NCI-H146 treated with DMSO at 0.1 percent for 48 hours (cell line): ENCODE results near the gene IZUMO4.

Experiments
- DNase-seq: peaks from one replicate; lab custom pipeline; 2025; ENCODE audit not compliant: unreplicated experiment; lab: John Stamatoyannopoulos, UW

The IZUMO4 gene

DNA sequence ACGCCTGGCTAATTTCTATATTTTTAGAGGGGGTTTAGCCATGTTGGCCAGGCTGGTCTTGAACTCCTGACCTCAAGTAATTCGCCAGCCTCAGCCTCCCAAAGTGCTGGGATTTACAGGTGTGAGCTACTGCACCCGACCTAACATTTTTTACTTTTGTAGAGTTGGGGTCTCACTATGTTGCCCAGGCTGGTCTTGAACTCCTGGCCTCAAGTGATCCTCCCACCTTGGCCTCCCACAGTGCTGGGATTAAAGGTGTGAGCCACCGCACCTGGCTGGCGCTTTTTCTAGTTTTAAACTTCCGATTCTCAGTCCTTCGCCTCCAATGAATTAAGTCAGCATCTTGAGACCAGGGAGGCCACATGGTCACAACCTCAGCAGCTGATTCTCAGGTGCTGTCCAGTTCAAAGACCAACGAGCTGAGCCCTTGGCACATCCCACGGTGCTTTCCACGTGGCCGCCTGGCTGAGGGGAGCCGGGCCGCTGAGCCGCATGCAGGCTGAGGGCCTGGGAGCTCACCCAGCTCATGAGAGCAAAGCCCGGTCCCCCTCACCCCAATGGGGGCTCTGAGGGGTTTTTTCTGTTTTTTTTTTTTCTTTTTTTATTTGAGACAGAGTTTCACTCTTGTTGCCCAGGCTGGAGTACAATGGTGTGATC, 45.6 kb downstream of the IZUMO4 start:
- no peak for DNase-seq

DNA sequence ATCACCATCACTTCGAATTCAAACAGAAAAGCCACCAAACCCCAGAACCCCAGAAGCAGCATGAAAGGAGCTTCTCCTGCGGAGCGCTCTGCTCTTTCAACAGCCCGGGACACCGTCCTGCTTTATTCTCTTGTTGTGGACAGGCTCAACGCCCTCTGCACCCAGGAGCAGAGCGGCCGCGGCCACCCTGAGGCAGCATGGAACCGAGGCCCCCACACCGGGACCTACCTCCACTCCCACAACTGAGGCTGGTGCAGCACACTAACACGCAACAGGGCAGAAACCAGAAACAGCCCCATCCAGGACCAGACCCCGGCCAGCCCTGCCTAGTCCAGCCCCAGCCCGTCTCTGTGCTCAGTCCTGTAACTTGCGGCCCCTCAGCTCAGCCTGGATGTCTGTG, 47.5 kb downstream of the IZUMO4 start:
- DNase-seq = no peak

DNA sequence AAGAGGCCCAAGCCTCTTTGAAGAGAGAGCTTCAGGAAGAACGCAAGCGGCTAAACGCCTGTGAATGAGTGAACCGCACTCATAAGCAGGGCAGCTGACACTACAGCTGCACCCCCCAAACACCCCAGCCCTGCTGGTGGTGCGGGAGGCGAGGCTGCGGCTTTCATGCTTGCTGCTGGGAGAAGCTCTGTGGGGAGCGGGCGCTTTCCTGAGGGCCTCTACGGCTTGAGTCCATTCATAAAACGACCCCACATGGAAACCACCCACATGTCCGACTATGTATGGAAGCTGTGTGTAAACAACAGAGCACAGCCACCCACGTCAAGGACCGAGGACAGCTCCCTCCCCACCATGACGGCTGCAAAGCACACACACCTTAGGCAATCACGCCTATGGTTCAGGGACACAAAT, 49.1 kb downstream of the IZUMO4 start:
- DNase-seq = no peak

DNA sequence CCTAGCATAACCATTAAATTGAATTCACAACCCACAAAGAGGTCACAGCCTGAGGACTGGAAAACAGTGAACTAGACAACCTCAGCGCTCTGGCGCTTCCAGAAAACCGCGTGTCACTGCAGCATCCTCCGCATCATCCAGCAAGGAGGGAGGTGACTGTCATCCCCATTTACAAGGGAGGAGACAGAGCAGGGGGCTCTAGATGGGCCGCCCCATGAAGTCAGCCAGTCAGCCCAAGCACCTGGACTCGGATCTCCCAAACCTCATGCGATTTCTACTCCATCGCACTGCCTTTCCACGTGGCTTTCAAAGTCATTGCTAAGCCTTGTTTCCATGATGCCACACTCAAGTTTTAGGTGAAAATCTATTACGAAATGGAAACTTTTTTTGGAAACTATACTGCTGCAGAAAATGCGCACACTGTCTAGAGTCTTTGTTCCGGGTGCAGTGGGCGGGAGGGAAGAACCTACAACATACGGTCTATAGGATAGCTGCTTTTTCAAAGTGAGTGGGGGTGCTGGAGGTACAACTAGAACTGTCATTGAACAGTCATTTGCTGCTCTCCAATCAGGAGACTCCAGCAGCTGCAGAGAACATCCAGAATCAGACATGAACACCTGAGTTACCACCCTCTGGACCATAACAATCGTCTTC, 51.9 kb downstream of the IZUMO4 start:
- DNase-seq = no peak
